ENCODE data around the gene MRPS23.

MRPS23 gene

DNA sequence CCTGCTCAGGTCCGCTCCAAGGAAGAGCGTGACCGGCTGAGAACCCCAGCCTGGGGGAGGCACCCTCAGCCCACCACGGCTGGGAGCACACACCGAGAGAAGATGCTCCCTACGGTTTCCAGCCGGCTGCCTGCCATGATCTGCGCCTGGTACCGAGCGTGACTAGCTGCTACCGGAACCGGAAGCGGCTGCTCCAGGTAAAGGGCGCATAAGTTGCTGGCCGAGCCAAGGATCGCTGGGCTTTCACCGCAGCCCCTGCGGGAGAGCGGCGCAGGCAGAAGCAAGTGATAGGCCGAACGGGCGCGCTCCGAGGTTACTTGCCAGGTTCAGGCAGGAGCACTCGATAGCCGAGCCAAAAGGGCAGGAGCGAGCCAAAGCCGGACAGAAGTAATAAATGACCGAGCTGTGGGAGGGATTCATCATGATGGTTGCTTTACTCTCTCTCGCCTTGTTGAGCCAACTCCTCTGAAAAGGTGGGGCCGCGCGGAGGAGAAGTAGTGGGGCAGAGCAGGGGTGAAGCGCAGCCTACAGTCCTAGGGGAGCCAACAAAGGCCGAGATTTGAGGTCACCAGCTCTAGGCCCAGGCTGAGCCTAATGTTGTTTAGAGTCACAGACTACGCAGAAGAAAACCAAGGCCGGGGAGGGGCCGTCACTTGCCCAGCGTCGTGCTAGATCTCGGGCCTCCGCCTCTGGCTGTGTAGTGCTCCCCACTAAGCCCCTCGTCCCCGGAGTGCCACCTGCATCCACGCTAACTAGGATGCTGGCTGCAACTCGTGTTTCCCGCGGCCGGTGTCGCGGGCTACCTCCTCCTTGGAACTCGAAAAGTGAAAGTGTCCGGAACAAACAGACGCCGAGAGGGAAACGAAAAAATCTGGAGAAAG lies at the start of gene MRPS23:
MRPS23 (minus strand) TSS at position 171 of the 881 bp plus-strand sequence; CDS start at position 137, 34 bp downstream.
- peak; percentile 93 for DNase-seq (ENCODE audit: low read depth)

DNA sequence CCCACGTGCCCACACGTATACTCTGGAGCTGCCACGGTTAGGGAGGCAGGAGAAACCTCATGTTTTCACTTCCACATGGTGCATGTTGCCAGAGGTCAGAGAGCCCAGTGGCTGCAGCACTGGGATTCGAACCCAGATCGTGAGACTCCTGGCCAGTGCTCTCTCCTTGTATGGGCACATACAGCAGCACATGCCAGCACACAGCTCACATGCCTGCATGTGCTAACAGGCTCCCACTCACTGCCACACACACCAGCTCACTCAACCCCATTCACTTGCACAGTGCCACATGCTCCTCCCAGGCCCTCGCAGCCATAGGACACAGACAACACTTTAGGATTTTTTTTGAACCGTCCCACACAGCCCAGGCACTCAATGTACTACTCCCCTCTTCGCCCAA lies 49.5 kb upstream of the MRPS23 start:
- DNase-seq (ENCODE audit: low read depth), result no peak

DNA sequence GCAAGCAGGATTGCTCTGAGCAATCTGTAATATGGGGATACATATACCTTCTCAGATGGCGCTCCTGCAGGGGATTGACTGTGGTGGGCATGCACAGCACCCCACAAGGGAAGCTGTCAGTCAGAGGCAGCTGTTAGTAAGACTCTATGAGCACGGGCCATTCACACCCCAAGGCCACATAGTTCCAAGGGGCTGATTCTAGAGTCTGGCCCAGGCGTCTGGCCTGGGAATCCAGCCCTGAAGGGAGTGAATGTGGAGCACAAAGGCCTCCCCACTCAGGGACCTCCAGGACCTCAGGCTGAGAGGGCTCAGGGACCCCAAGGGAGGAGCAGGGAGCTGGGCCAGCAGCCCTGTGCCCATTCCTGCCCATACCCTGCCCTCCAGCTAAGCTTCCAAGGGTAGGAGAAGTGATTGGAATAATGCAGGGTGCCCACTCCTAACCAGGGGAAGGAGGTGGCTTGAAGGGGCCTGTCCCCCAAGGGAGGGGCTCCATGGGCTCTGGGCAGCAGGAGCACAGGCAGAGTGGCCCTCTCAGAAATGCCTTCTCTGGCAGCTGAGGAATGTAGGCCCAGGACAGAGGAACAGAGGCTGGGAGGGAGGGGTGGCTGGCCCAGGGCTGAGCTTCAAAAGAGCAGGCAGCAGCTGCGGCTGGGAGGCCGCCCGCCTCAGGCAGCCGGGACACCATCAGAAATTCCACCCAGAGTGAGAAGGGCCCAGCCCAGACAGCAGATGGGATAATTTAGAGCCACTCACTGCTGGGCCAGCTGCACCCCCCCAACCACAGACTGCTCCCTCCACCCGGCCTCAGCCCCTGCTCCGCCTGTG lies 48.9 kb upstream of the MRPS23 start:
- DNase-seq (ENCODE audit: low read depth), result no peak

DNA sequence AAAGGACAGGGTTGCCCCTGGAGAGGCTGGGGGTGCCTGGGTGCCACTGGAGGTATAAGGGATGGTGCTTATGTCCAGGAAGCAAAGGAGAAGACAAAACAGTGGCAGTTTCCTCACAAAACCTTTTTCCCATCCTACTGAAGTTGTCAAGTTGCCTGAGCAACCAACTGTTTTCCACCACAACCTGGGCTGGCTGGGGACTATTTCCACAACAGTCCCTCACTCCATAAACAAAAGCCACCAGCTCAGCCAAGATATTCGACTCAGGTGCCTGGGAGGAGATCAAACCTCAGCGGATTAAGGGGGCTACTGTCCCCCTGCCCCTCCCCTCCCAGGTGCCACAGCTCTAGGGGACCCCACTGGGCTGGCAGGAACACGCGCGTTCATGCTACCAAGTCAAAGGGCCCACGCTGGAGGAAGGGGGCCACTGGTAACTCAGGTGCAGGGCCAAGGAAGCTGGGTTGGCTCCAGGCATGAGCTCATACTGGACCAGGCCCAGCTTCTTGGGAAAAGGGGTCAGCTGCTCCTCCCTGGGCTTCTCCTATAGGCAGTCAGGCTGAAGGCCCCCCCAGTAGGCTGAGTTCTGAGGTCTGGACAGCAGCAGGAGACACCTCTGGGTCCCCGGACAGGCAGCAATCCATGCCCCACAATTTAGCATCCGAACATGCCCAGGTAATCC lies 45.7 kb upstream of the MRPS23 start:
- DNase-seq (ENCODE audit: low read depth), result no peak

DNA sequence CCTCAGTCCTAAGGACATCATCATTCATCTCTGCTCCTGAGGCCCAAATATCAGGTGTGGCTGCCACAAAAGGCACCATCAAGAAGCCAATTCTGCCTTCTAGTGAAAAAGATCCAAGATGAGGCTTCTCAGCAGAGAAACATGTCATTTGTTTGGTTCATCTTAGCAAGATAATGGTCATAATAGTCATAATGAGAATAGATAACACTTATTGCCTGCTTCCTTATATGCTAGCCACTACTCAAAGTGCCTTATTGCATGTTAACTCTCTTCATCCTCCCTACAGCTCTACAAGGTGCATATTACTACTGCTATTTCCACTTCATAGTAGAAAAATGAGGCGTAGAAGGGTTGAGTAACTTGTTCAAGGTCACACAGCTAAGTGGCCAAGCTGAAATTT lies 45.0 kb upstream of the MRPS23 start:
- DNase-seq (ENCODE audit: low read depth), result no peak

DNA sequence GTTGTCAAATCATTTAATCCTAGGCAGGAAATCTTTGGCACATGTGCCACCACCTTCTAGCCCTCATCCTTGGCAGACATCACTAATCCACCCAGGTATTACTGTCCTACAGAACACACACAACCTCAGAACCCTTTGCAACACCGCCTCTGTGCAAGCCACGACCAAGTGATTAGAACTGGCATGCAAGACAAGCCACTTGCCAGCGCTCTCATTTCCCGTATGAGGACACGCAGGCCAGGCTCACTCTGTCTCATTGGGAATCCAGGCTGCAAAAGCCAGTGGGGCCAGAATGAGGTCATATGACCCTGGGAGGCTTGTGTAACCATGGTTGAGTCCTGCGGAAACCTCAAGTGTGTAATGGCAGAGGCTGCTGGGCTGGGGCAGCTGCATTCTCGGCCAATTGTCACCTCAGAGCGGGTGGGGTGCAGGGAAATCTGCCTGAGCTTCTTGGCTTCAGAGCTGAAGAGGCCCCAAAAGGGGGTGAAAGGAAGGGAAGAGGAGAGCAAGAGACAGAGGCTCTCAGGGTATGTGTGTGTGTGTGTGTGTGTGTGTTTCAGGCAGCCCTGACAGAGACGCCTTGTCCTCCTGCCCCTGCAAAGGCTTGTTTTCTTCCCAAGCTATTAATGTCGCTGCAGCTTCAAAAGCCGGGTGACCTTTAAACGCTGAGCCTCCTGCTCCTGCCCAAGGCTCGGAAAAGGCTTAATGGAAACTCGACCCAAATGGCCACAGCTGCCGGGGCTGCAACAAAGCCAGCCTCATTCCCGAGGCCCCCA lies 43.2 kb upstream of the MRPS23 start:
- DNase-seq (ENCODE audit: low read depth), result no peak

DNA sequence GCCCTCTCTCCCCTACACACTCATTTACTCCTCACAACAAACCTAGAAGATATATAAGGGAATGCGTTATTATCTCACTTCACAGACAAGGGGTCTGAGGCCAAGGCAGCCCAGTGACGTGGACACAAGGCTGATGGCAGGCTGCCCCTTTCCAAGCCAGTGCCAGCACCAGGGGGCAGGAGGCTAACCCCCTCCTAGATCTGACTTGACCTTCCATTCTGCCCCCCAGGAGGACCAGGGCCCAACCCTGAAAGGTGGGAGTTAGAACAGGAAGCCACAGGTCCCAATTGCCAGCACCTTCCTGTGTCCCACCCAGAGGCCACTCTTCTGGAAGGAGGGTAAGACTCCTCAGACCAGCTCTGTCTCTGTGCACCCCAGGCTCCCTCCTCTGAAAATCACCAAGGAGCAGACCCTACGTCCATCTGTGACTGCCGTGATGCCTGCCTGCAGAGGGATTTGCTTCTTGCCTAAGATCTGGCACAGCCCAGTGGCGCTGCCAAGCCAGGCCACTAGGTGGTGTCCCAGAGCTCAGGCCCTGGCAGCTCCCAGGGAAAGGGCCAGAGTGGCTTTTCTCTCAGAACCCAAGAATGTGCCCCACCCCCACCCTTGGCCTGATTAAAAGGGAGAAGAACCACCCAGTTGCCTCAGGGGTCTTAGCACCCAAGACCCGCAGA lies 42.4 kb upstream of the MRPS23 start:
- peak; percentile 64 for DNase-seq (ENCODE audit: low read depth)

DNA sequence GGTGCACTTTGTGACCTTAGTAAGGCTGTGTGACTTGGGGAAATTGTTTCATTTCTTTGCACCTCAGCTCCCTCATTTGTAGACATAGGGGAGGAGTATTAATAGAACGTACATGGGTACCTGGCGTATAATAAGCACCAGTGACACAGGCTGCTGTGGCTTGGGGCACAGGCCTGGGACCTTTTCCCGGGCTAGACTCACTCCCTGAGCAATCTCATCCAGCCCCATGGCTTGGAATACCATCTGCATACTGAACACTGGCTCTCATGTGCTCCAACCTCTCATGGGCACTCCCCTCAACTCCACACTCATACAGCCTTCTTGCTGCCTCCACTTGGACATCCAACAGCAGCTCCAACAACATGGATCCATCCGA lies 41.0 kb upstream of the MRPS23 start:
- DNase-seq (ENCODE audit: low read depth), result no peak

DNA sequence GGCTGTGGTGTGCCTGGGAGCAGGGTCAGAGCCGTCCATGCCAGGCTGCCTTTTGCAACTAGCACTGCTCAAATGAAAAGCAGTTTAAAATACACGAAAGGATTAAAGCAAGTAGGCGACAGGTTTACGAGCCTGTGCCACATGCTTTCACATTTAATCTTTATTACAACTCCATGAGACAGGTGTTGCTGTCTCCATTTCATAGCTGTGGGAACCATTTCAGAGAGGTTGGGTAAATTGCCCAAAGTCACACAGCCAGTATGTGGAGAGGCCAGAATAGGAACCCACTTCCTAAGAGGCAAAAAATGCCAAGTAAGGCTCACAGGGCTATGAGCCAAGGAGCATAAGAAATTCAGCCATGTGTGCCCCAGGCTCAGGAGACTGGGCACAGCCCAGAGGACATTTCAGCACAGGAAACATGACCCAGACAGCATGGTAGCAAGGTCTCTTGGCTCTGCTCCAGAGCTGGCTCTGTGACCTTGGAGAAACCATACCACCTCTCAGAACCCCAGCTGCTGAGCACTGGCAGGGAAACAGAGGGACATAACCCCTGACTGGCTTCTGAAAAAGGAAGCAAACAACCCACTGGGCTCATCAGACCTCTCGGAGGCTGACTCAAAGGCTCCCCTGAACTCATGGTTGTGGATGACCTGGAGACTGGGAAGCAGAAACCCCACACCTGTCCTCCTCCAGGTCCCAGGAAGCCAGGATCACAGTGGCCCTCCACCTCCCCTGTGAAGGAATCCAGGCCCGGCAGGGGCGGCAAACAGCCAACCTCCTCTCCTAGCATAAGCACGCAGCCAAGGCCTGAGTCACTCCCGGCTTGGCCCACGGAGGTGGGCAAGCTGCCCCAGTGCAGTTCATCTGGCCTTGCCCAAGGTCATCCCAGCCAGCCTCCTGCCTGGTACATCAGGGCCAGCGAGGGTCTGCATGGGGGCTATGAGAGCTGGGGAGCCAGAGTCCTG lies 40.3 kb upstream of the MRPS23 start:
- no peak for DNase-seq (ENCODE audit: low read depth)

DNA sequence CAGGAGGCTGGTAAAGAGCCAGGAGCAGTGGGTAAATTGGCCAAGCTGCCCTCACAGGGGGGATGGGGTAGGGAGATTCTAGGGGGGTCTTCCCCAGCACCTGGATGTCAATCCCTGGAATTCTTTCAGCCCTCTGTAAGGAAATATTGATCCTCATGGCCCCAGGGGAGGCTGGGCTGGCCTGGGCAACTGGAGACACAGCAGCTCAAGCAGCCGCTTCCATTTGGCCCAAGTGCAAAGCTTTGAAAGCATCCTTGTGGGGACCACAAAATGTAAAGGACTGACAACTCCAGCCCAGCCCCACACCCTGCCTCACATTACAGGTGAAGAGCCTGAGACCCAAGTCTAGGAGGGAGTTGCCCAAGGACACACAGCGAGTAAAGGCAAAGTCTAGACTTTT lies 39.4 kb upstream of the MRPS23 start:
- no peak for DNase-seq (ENCODE audit: low read depth)

DNA sequence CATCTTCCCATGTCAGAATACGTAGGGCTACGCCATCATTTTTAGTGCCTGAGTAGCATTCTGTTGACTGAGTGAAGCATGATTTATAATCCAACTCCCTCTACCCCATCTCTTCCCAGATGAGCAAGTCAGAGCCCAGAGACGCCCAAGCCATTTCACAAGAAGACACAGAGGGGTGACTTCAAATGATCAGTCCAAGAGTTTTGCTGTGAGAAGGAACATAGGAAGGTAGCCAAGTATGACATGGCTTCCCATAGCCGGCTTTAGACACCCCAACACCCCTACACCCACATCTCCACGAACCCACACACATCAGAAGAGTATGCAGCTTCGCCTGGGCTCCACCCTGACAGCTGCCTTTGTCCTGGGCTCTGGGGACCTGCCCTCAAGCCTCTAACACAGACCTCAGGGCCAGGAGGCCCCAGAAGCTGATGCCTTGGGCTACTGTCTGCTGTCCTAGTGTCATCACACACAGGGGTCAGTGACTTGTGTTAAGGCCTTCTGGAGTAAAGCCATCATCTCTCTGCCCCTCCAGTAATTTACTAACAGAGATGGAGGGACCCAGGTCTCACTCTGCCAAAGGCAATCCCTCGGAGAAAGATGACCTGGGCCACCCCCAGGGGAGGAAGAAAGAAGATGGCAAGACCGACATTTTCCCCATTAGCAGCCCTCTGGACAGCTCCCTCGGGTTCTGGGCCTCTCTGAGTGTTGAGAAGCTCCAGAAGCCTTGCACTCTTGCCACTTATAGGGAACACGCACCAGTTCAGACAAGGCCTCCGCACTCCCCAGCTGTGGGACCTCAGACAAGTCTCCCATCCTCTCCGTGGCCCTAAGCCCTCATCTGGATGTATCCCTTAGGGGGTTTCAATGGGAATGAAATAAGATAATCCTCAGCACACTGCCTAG lies 38.7 kb upstream of the MRPS23 start:
- DNase-seq (ENCODE audit: low read depth), result no peak

DNA sequence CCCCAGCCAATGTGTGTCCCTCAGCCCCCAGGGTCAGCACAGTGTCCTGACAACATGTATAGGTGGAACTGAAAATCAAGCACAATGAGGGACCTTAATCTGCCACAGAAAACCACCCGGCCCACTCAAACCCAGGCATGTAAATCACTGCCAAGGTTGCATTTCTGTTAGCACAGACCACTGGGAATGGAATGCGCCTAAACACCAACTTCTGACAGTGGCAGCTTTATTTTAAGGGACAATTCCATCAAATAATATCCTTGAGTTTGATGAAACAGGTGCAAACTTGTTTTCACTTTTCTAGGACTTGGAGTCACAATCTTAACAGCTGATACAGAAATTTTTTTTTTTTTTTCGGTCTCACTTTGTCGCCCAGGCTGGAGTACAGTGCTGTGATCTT lies 37.3 kb upstream of the MRPS23 start:
- DNase-seq (ENCODE audit: low read depth), result no peak

DNA sequence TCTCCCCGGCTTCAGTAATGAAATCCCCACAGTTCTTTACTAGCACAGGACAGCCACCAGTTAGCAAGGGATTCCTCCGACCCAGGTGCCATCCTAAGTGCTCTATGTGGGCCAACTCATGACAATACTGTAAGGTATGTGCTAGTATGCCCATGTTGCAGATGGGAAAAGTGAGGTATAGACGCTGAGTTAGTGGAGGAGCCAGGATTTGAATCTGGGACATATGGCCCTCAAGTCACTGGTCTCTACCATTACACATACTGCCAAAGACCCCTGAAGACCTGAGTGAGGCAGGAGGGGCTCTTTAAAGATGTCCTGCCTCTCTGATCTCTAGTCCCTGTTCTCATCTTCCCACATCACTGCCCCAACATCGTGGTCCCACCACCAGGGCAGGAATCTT lies 36.2 kb upstream of the MRPS23 start:
- DNase-seq (ENCODE audit: low read depth), result no peak

DNA sequence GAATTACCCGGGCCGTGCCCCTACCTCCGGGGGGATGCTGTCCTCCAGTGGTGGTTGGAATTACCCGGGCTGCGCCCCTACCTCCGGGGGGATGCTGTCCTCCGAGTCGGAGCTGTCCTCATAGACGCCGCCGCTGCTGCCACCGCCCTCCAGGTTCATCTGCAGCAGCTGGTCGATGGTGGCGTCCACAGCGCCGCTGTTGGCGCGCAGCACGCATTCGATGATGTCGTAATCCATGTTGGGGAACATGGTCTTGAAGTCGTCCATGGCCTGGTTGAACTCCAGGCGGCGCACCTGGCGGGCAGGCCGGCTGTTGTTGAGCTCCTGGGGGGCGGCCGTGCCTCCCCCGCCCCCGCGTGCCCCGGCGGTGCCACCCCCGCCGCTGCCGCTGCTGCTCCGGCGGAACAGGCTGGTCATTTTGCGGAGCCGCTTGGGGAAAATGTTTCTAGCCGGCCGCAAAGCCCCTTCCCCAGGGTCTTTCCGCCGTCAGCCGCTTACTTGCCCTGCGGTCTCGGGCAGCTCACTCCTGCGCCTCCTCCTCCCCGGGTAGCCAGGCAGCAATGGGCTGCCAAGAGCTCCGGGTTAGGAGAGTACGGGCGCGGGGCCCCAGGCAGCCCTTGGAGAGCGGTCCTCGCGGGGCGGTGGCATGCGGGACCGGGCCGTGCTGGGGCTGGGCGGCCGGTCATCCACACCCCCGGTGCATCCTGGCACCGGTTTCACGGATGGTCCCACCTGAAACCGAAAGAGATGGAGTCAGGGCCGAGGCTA lies 35.5 kb upstream of the MRPS23 start:
- DNase-seq (ENCODE audit: low read depth), result no peak

DNA sequence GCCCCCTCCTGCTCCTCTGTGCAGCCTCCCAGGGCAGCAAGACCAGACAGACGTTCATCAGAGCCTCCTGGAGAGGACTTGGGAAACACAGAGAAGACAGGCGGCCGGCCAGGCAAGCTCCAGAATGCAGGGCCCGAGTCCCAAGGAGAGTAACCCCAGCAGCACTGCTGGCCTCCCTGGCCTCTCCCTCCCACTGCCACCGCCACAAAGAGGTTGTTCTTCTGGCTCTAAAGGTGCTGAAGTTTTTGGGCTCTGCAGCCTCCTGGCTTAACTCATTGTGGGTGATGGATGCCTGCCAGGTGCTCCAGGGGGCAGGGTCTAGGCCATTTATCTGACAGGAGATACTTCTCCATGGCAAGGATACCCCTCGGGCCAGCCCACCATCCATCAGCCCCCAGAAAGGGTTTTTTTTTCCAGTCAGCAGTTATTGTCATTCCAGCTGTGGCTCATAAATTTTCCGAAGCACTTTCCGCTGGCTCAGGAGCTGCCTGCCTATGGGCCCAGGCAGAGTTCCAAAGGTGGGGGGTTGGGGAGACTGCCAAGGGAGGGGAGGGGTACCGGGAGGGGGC lies 32.0 kb upstream of the MRPS23 start:
- DNase-seq (ENCODE audit: low read depth), result no peak

DNA sequence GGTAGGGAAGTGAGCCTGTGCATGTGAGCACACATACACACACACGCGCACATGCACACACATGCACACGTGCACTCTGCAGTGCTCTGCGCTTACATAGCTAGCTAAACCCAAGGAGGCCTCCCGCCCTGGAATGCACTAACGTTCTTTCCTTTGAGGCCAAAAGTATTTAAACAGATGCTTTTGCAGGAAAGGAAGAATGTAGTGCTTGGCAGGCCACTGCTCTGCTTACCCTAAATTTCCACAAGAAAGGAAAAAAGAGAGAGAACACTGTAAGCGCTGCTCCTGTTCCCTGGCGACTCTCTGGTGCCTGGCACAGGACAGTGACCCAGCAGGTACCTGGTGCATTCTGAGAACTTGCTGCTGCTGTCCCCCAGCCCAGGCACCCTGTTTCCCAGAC lies 31.3 kb upstream of the MRPS23 start:
- no peak for DNase-seq (ENCODE audit: low read depth)

DNA sequence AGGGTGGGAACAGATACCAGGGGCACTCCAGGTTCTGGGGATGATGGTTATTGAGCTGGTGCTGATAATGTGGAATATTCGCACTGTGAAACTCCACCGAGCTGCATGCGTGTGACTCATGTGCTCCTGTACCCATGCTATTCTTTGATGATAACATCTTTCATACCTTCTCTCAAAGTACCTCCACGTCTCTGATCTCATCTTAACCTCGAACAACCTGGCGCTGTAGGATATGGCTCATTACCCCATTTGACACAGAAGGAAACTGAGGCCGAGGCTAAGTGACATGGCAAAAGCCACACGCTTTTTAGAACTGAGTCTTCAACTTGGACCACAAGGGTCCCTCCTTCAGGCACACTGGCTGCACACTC lies 30.2 kb upstream of the MRPS23 start:
- no peak for DNase-seq (ENCODE audit: low read depth)
